OCI-LY1 (cell line): Measurements from ENCODE around the gene RPL36.

ENCODE experiments used
- H2AFZ ChIP-seq: fragments of 200-600 bp; sonication (generic), shearing (Covaris generic); 2 replicates; pipeline ENCODE4 v1.6.0; 2014; ENCODE audit warnings: antibody characterized with exemption, mild to moderate bottlenecking, low read length
- H3F3A ChIP-seq: fragments of 200-600 bp; sonication (generic), shearing (Covaris generic); 2 replicates; pipeline ENCODE4 v1.6.0; 2014; ENCODE audit warnings: mild to moderate bottlenecking, antibody characterized with exemption, low read length, moderate library complexity; ENCODE audit not compliant: insufficient read depth
- H3K27ac ChIP-seq: fragments of 200-600 bp; sonication (generic); 2 replicates; pipeline ENCODE4 v1.5.1; 2014; ENCODE audit warnings: low read length, mixed run types, mild to moderate bottlenecking, low read depth; ENCODE audit not compliant: poor library complexity, severe bottlenecking
- H3K27me3 ChIP-seq: fragments of 200-600 bp; sonication (generic); 2 replicates; pipeline ENCODE4 v1.6.0; 2014; ENCODE audit warnings: antibody characterized with exemption, mild to moderate bottlenecking, low read length, moderate library complexity; ENCODE audit not compliant: insufficient read depth
- H3K36me3 ChIP-seq: fragments of 200-600 bp; sonication (generic); 2 replicates; pipeline ENCODE4 v1.6.1; 2014; ENCODE audit warnings: mild to moderate bottlenecking, antibody characterized with exemption, low read length, moderate library complexity, mixed read lengths; ENCODE audit not compliant: insufficient read depth
- H3K4me1 ChIP-seq: fragments of 200-600 bp; sonication (generic); 2 replicates; pipeline ENCODE4 v1.5.1; 2014; ENCODE audit warnings: mild to moderate bottlenecking, low read length, moderate library complexity; ENCODE audit not compliant: insufficient read depth, severe bottlenecking
- H3K4me2 ChIP-seq: fragments of 200-600 bp; sonication (generic), shearing (Covaris generic); 2 replicates; pipeline ENCODE4 v1.6.1; 2014; ENCODE audit warnings: low read length
- H3K4me3 ChIP-seq: fragments of 200-600 bp; sonication (generic); 2 replicates; pipeline ENCODE4 v1.5.1; 2014; ENCODE audit warnings: low read length, low read depth, mild to moderate bottlenecking, mixed read lengths; ENCODE audit not compliant: poor library complexity, severe bottlenecking
- H3K79me2 ChIP-seq: fragments of 200-600 bp; shearing (Covaris generic); 2 replicates; pipeline ENCODE4 v1.6.1; 2016; ENCODE audit warnings: mixed run types, low read length, mixed read lengths; ENCODE audit not compliant: insufficient read depth
- H3K9ac ChIP-seq: fragments of 200-600 bp; sonication (generic), shearing (Covaris generic); 2 replicates; pipeline ENCODE4 v1.6.1; 2014; ENCODE audit warnings: mild to moderate bottlenecking, low read length, mixed read lengths
- H3K9me2 ChIP-seq: fragments of 200-600 bp; sonication (generic), shearing (Covaris generic); 2 replicates; pipeline ENCODE4 v1.6.1; 2014; ENCODE audit warnings: low read depth, mild to moderate bottlenecking, low read length, mixed read lengths
- H3K9me3 ChIP-seq: fragments of 200-600 bp; shearing (Covaris generic); 2 replicates; pipeline ENCODE4 v1.6.1; 2014; ENCODE audit warnings: low read length, mixed read lengths
- H4K20me1 ChIP-seq: fragments of 200-600 bp; sonication (generic), shearing (Covaris generic); 2 replicates; pipeline ENCODE4 v1.6.0; 2016; ENCODE audit warnings: mild to moderate bottlenecking, low read length; ENCODE audit not compliant: insufficient read depth
- CTCF ChIP-seq: fragments of 200-600 bp; sonication (generic), shearing (Covaris generic); IDR thresholded peaks from 2 replicates; pipeline ENCODE4 v1.5.1; 2017; ENCODE audit warnings: mild to moderate bottlenecking, antibody characterized with exemption, low read length, moderate library complexity, mixed read lengths
- EZH2 ChIP-seq: fragments of 200-600 bp; sonication (generic), shearing (Covaris generic); IDR thresholded peaks from 2 replicates; pipeline ENCODE4 v1.8.0; 2017; ENCODE audit warnings: borderline replicate concordance, mixed run types, mild to moderate bottlenecking, antibody characterized with exemption, low read length, moderate library complexity, mixed read lengths

RPL36 gene

DNA sequence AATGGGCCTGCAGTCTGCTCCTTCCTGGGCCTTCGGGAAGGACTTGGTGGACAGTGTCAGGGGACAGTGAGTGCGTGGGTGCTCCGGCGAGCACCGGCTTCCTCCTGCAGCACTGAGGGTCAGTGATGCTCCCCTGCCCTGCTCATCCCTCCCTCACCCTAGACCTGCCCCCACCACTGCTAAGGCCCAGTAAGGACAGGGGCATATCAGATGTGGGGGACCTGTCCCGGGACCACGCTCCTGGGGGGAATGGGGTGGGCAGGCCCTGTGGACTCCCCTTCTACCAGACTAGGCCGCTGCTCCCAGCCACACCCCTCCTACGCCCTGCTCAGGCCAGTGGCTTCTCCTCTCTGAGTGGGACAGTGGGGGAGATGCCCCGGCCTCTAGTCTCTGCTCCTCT lies 13.0 kb upstream of the RPL36 start:
- Histone ChIP-seq H2AFZ (no peak overlapping the region), H3K79me2 (no peaks in the 10 kb centered on the region), H3K9ac (no peak overlapping the region), H3F3A (no peaks in the 10 kb centered on the region), H3K27ac (no peak overlapping the region), H3K4me2 (no peak overlapping the region), H4K20me1 (no peaks in the 10 kb centered on the region), H3K9me2 (no peaks in the 10 kb centered on the region), H3K27me3 (no peaks in the 10 kb centered on the region), H3K9me3 (no peaks in the 10 kb centered on the region), H3K4me3 (no peak overlapping the region), H3K36me3 (peaks cover 15% of the 10 kb centered on the region), H3K4me1 (peaks cover 14% of the 10 kb centered on the region)
- TF ChIP-seq EZH2 = no peak
- no peak for TF ChIP-seq CTCF

DNA sequence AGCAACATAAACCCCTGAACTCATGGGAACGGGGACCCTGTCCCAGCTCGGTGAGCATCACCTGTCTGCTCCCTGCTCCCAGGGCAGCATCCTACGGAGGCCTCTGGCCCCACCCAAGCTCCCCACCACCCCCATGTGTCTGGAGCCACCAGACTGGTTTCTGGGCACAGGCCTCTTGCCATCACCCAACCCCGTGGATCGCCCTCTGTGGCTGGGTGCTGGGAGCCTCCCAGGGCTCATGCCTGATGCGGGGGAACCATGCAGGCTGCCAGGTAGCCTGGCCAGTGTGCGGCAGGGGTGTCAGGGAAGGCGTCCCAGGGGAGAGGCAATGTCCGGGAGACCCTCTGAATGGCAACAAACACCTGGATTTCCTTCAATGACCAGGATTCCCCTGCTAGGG lies 12.5 kb upstream of the RPL36 start:
- H3K9me3 ChIP-seq = no peaks in the 10 kb centered on the region
- no peak overlapping the region for H3K4me3 ChIP-seq
- no peak overlapping the region for H2AFZ ChIP-seq
- H3K9me2 ChIP-seq = no peaks in the 10 kb centered on the region
- no peaks in the 10 kb centered on the region for H3F3A ChIP-seq
- peaks cover 13% of the 10 kb centered on the region for H3K36me3 ChIP-seq
- no peak for TF ChIP-seq EZH2
- TF ChIP-seq CTCF = no peak
- H3K79me2 ChIP-seq = no peaks in the 10 kb centered on the region
- no peak overlapping the region for H3K27ac ChIP-seq
- H3K9ac ChIP-seq = no peak overlapping the region
- no peaks in the 10 kb centered on the region for H4K20me1 ChIP-seq
- no peak overlapping the region for H3K4me2 ChIP-seq
- H3K27me3 ChIP-seq = no peaks in the 10 kb centered on the region
- H3K4me1 ChIP-seq = peaks cover 14% of the 10 kb centered on the region

- no peak for TF ChIP-seq CTCF
- no peak for TF ChIP-seq EZH2
- H3F3A ChIP-seq = no peaks in the 10 kb centered on the region
- H3K4me2 ChIP-seq = no peak overlapping the region
- no peaks in the 10 kb centered on the region for H3K9me3 ChIP-seq
- H3K27ac ChIP-seq = no peak overlapping the region
- no peak overlapping the region for H3K4me3 ChIP-seq
- H3K9me2 ChIP-seq = no peaks in the 10 kb centered on the region
- no peaks in the 10 kb centered on the region for H3K27me3 ChIP-seq
- no peak overlapping the region for H3K9ac ChIP-seq
- H4K20me1 ChIP-seq = no peaks in the 10 kb centered on the region
- H3K4me1 ChIP-seq = peaks cover 14% of the 10 kb centered on the region
- no peaks in the 10 kb centered on the region for H3K79me2 ChIP-seq
- H2AFZ ChIP-seq = no peak overlapping the region
- H3K36me3 ChIP-seq = peaks cover 7% of the 10 kb centered on the region
Observed at GRCh38 chr19:5678071-5678718, 11.9 kb upstream of the RPL36 start.
